Measurements from ENCODE around the gene LAPTM5.

The LAPTM5 gene

DNA sequence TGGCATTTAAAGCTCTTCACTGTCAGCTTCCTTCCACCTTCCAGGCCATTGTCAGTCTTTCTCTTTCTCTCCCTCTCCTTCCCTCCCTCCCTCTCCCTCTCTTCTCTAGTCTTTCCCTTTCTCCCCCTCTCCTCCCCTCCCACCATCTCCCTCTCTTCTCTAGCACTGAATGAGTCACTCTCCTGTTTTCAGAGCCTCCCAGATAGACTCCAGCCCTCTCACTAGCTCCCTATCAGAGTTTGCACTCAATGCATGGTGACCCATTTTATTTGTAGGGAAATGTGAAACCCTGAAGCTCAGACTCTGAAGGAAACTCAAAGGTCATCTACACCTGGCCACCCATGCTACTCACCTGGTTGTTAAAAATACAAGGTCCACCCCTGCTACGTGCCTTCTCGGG is 29.8 kb downstream of the LAPTM5 start:
- no peak for DNase-seq

DNA sequence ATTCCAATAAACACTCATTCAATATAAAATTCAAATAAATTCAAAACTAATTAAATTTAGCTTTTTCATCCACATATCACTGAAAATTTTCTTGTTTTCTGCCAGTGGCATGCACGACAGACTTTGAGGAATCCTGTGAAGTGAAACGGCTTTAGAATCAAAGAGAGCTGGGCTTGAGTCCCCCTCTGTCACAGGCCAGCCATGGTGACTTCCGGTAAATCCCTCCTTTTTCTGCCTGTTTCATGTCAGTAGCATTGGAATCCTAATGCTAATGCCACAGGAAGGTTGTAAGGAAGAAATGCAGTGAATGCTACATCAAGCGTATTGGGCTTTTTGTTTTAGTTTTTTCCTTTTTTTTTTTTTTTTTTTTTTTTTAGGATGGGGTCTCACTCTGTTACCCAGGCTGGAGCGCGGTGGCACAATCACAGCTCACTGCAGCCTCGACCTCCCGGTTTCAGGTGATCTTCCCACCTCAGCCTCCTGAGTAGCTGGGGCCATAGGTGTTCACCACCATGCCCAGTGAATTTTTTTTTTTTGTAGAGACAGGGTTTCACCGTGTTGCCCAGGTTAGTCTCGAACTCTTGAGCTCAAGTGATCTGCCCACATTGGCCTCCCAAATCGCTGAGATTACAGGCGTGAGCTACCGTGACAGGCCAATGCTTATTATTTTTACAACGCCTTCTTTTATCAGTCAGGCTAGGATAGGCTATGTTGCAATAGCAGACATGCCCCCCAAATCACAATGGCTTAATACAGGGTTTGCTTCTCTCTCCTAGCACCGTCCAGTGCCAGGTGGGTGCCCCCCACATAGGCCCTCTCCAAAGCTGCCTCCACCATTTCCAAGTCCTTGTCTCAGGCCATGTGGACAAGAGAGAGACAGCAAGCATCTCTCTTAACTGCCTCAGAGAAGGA is 30.5 kb downstream of the LAPTM5 start:
- DNase-seq, result no peak

GRCh38 chr1:30726236-30726635 is 31.3 kb downstream of the LAPTM5 start:
- no peak for DNase-seq

DNA sequence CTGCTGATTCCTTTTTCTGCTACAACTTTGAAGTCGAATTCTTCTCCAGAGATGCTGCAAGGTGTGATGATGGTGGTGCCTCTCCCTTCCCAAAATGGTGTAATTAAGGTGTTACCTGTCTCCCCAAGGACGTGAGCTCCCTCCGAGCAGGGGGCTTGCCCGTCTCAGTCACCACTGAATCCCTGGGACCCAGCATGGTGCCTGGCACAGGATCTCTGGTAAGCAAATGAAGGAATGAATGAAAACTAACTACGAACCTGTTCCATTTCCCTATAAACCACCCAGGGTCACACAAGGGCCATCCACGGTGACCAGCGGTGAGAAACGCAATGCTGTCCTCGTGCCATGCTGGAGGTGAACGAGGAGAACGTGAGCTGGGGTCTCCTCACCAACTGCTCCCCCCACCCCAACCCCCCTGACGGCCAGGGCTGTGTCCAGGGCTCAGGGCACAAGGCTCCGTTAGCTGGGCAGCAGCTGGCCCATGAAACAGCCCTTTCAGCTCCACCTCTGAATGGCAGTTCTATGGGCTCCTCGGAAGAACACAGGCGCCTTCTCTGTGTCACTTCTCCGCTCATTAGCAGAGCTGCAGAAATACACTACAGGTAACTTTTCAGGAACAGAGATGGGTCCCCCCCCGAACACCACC is 32.0 kb downstream of the LAPTM5 start:
- no peak for DNase-seq

GRCh38 chr1:30724655-30725421 is 32.7 kb downstream of the LAPTM5 start:
- no peak for DNase-seq

DNA sequence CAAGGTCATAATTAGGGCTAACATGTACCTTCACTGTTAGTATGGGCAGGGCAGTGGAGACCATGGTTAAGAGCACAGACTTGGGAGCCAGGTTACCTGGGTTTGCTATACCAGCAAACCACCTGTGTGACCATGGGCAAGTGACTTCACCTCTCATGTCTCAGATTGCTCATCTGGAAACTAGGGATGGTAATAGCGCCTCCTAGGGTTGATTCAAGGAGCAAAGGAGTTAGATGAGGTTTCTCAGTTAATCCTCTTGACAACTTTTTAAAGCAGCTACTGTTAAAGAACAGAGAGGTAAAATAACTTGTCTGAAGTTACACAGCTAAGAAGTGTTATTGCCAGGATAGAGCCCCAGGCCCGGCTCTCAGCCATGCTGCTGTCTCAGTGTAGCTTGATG is 33.4 kb downstream of the LAPTM5 start:
- DNase-seq, result no peak

- no peak for DNase-seq
These were observed 34.2 kb downstream of the LAPTM5 start, which contains the start of gene MATN1 for GRCh38 chr1:30723331-30723755. Gene MATN1 (minus strand): TSS chr1:30723585. CDS start chr1:30723551, 34 bp downstream.

- DNase-seq, result no peak
These were observed 35.6 kb downstream of the LAPTM5 start for GRCh38 chr1:30721812-30722537.

- DNase-seq, result no peak
These were observed 36.2 kb downstream of the LAPTM5 start for GRCh38 chr1:30721341-30721793.

- DNase-seq, result no peak
These were observed 37.0 kb downstream of the LAPTM5 start for GRCh38 chr1:30720271-30721223.

- no peak for DNase-seq
These were observed 37.9 kb downstream of the LAPTM5 start for GRCh38 chr1:30719406-30720270.

DNA sequence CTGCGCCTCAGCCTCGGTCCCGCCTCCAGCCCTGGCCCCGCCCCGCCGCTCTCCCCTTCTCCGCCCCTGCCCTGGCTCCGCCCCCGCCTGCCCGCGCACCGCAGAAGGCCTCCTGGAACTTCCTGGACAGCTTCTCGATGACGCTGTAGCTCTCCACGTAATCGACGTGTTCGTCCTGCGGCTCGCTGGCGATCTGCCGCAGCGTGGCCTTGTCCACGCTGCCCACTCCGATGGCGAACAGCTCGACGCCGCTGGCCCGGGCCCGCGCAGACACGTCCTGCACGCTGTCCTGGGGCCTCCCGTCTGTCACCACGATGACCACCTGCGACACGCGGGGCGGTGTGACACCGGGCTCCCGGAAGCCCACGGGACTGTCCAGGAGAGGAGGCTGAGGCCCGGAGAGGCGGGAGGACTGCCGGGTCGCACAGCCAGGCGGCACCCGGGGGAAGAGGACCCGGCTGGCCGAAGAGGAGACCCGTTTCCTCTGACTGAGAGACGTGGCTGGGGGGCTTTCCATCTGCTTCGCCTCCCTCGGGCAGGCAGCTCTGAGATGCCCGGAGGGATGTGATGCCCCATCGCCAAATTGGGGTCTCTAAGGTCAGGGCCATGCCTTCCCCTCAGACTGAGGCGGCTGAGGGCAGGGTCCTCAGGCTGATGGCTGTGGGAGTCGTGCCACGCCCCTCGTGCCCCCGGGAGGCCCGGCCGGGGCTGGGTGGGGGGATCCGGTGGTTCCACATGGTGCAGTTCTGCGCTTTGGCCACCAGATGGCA is 38.8 kb downstream of the LAPTM5 start:
- peak; percentile 84 for DNase-seq

- peak; percentile 100 for DNase-seq
These were observed 39.4 kb downstream of the LAPTM5 start for GRCh38 chr1:30718091-30718635.

DNA sequence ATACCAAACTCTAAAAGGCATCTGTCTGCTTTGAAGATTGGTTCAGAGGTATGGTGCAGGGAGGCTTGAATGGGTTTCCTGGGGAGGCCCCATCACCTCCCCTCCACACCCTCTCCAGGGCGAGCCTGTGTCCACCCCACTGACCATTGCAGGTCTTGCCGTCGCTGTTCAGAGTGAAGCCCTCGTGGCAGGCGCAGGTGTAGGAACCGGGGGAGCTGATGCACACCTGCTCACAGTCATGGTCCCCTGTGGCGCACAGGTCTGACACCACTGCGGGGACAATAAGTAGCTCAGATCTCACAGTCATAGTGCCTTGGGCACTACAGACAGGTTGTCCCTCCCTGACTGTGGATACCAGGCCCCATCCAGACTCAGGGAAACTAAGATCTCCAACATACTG is 40.9 kb downstream of the LAPTM5 start:
- no peak for DNase-seq

- DNase-seq, result no peak
These were observed 41.7 kb downstream of the LAPTM5 start for GRCh38 chr1:30715886-30716285.

GRCh38 chr1:30715216-30715615 is 42.4 kb downstream of the LAPTM5 start:
- peak; percentile 21 for DNase-seq

DNA sequence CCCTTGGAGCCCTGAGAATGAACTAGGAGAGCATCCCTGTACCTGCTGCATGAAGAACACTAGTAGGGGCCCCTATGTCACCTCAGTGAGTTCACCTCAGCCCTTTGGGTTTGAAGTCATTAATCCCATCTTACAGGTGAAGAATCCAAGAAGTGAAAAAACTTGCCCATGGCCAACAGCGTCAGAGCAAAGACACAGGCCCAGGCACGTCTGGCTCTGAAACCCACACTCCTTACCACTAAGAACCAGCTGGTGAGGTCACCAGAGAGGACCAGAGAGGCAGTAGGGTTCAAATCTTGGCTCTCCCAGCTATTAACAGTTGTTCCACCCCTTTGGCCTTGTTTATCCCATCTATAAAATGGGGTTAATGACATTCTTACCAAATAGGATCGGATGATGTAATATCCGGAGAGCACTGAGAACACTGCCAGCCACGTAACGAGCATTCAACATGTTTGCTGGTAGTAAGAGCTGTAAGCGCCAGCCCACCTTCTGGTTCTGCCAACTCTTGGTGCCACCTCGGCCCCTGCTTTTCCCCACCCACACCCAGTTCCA is 43.0 kb downstream of the LAPTM5 start:
- no peak for DNase-seq

DNA sequence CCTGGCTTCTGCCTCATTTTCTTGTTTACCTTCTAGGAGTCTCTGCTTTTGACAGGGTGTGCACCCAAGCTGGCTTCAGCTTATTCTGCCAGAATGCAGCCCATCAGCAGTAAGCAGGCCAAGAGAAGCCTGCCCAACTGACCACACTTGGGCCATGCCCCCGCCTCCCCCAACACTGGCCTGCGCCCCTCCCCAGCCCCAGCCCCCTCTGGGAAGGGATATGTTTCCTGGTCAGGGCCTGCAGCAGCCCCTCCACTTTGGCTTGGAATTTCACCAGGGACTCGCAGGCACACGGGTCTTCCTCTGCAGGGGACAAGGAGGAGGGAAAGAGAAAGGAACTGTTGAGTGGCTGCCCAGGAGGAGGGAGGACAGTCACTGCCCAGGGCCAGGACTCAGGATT is 43.5 kb downstream of the LAPTM5 start:
- no peak for DNase-seq

GRCh38 chr1:30713311-30713710 is 44.3 kb downstream of the LAPTM5 start:
- DNase-seq, result no peak
